ENCODE data around the gene FIG4. TPM values are rescaled to one million over a fixed set of nuclear protein-coding genes. Genes with fewer than 3 reads are reported as not detected.

FIG4 gene
- total and polyA plus RNA-seq, 5 donors from 2014 or later: 9.0 to 20.0 (median 14.9) TPM

- no peak for DNase-seq
- Mint-ChIP-seq H3K4me1 (peaks cover 5 to 34% (median 17%) of the 10 kb centered on the region in 4 donors), H3K27ac (peak overlapping the region in 2 of 3 donors; percentile 18 to 36), H3K36me3 (peaks cover 12% of the 10 kb centered on the region), H3K4me3 (peak overlapping the region in 1 of 4 donors; percentile 1), H3K9me3 (peaks cover 0 to 3% (median 0%) of the 10 kb centered on the region in 7 donors), H3K27me3 (no peaks in the 10 kb centered on the region)
- no peak for ATAC-seq (ENCODE audit: low read depth in 2 of 2)
- Histone ChIP-seq H3K9me3 (ENCODE audit: control insufficient read depth in 2 of 2, low read length in 2 of 2) (no peaks in the 10 kb centered on the region), H3K27ac (ENCODE audit: insufficient read depth, low read length, poor library complexity, severe bottlenecking) (no peak overlapping the region), H3K36me3 (ENCODE audit: control insufficient read depth, insufficient read depth, low read length) (no peaks in the 10 kb centered on the region), H3K4me1 (ENCODE audit: control insufficient read depth, insufficient read depth, low read length, poor library complexity, severe bottlenecking) (peaks cover 17% of the 10 kb centered on the region), H3K27me3 (ENCODE audit: control insufficient read depth, insufficient read depth, low read length) (no peaks in the 10 kb centered on the region), H3K4me3 (ENCODE audit: low read depth, low read length) (no peak overlapping the region)
Observed at GRCh38 chr6:109687271-109687761, 3.8 kb upstream of the FIG4 start.

GRCh38 chr6:109690373-109690736 lies 741 bp upstream of the FIG4 start:
- H3K27ac Mint-ChIP-seq: peak overlapping the region; percentile 93 to 96 (median 96)
- peaks cover 9% of the 10 kb centered on the region for H3K36me3 Mint-ChIP-seq
- Histone ChIP-seq H3K4me1 (ENCODE audit: control insufficient read depth, insufficient read depth, low read length, poor library complexity, severe bottlenecking) (peaks cover 17% of the 10 kb centered on the region), H3K9me3 (ENCODE audit: control insufficient read depth in 2 of 2, low read length in 2 of 2) (no peaks in the 10 kb centered on the region), H3K4me3 (ENCODE audit: low read depth, low read length) (peak overlapping the region; percentile 98), H3K36me3 (ENCODE audit: control insufficient read depth, insufficient read depth, low read length) (no peaks in the 10 kb centered on the region), H3K27me3 (ENCODE audit: control insufficient read depth, insufficient read depth, low read length) (no peaks in the 10 kb centered on the region), H3K27ac (ENCODE audit: insufficient read depth, low read length, poor library complexity, severe bottlenecking) (peak overlapping the region; percentile 73)
- H3K27me3 Mint-ChIP-seq: no peaks in the 10 kb centered on the region
- peak; percentile 50 to 60 (median 53) for DNase-seq
- H3K9me3 Mint-ChIP-seq: no peaks in the 10 kb centered on the region
- H3K4me3 Mint-ChIP-seq: peak overlapping the region; percentile 94 to 99 (median 98)
- peaks cover 5 to 42% (median 15%) of the 10 kb centered on the region in 4 donors for H3K4me1 Mint-ChIP-seq
- peak; percentile 16 to 28 for ATAC-seq (ENCODE audit: low read depth in 2 of 2)

GRCh38 chr6:109693111-109693510 lies 2.0 kb downstream of the FIG4 start:
- Histone ChIP-seq H3K4me3 (ENCODE audit: low read depth, low read length) (no peak overlapping the region), H3K27ac (ENCODE audit: insufficient read depth, low read length, poor library complexity, severe bottlenecking) (no peak overlapping the region), H3K36me3 (ENCODE audit: control insufficient read depth, insufficient read depth, low read length) (no peaks in the 10 kb centered on the region), H3K27me3 (ENCODE audit: control insufficient read depth, insufficient read depth, low read length) (no peaks in the 10 kb centered on the region), H3K4me1 (ENCODE audit: control insufficient read depth, insufficient read depth, low read length, poor library complexity, severe bottlenecking) (peaks cover 17% of the 10 kb centered on the region), H3K9me3 (ENCODE audit: control insufficient read depth in 2 of 2, low read length in 2 of 2) (no peaks in the 10 kb centered on the region)
- H3K4me3 Mint-ChIP-seq: peak overlapping the region in 2 of 4 donors; percentile 0 to 94
- H3K27me3 Mint-ChIP-seq: no peaks in the 10 kb centered on the region
- peaks cover 5 to 40% (median 15%) of the 10 kb centered on the region in 4 donors for H3K4me1 Mint-ChIP-seq
- peaks cover 9% of the 10 kb centered on the region for H3K36me3 Mint-ChIP-seq
- H3K9me3 Mint-ChIP-seq: peaks cover 0 to 3% (median 0%) of the 10 kb centered on the region in 7 donors
- no peak for ATAC-seq (ENCODE audit: low read depth in 2 of 2)
- H3K27ac Mint-ChIP-seq: peak overlapping the region in 1 of 3 donors; percentile 48
- peak in 1 of 3 donors; percentile 18 for DNase-seq

GRCh38 chr6:109695468-109695867 lies 4.4 kb downstream of the FIG4 start:
- peaks cover 0 to 3% (median 0%) of the 10 kb centered on the region in 7 donors for H3K9me3 Mint-ChIP-seq
- peaks cover 5 to 29% (median 14%) of the 10 kb centered on the region in 4 donors for H3K4me1 Mint-ChIP-seq
- ATAC-seq (ENCODE audit: low read depth in 2 of 2) (no peak), DNase-seq (peak in 1 of 3 donors; percentile 38)
- no peaks in the 10 kb centered on the region for H3K27me3 Mint-ChIP-seq
- no peaks in the 10 kb centered on the region for H3K36me3 ChIP-seq (ENCODE audit: control insufficient read depth, insufficient read depth, low read length)
- no peak overlapping the region for H3K27ac Mint-ChIP-seq
- peaks cover 11% of the 10 kb centered on the region for H3K4me1 ChIP-seq (ENCODE audit: control insufficient read depth, insufficient read depth, low read length, poor library complexity, severe bottlenecking)
- no peak overlapping the region for H3K4me3 ChIP-seq (ENCODE audit: low read depth, low read length)
- no peak overlapping the region for H3K27ac ChIP-seq (ENCODE audit: insufficient read depth, low read length, poor library complexity, severe bottlenecking)
- H3K4me3 Mint-ChIP-seq: no peak overlapping the region
- H3K27me3 ChIP-seq (ENCODE audit: control insufficient read depth, insufficient read depth, low read length): no peaks in the 10 kb centered on the region
- peaks cover 9% of the 10 kb centered on the region for H3K36me3 Mint-ChIP-seq
- no peaks in the 10 kb centered on the region for H3K9me3 ChIP-seq (ENCODE audit: control insufficient read depth in 2 of 2, low read length in 2 of 2)

GRCh38 chr6:109696355-109696754 lies 5.3 kb downstream of the FIG4 start:
- H3K9me3 Mint-ChIP-seq: peaks cover 0 to 3% (median 0%) of the 10 kb centered on the region in 7 donors
- H3K27me3 Mint-ChIP-seq: no peaks in the 10 kb centered on the region
- H3K4me1 Mint-ChIP-seq: peaks cover 5 to 24% (median 13%) of the 10 kb centered on the region in 4 donors
- Histone ChIP-seq H3K9me3 (ENCODE audit: control insufficient read depth in 2 of 2, low read length in 2 of 2) (no peaks in the 10 kb centered on the region), H3K4me1 (ENCODE audit: control insufficient read depth, insufficient read depth, low read length, poor library complexity, severe bottlenecking) (peaks cover 8% of the 10 kb centered on the region), H3K36me3 (ENCODE audit: control insufficient read depth, insufficient read depth, low read length) (no peaks in the 10 kb centered on the region), H3K27me3 (ENCODE audit: control insufficient read depth, insufficient read depth, low read length) (no peaks in the 10 kb centered on the region), H3K4me3 (ENCODE audit: low read depth, low read length) (no peak overlapping the region), H3K27ac (ENCODE audit: insufficient read depth, low read length, poor library complexity, severe bottlenecking) (no peak overlapping the region)
- DNase-seq (no peak), ATAC-seq (ENCODE audit: low read depth in 2 of 2) (no peak)
- peaks cover 9% of the 10 kb centered on the region for H3K36me3 Mint-ChIP-seq
- H3K4me3 Mint-ChIP-seq: no peak overlapping the region
- H3K27ac Mint-ChIP-seq: no peak overlapping the region

- Histone ChIP-seq H3K4me3 (ENCODE audit: low read depth, low read length) (no peak overlapping the region), H3K27ac (ENCODE audit: insufficient read depth, low read length, poor library complexity, severe bottlenecking) (no peak overlapping the region), H3K4me1 (ENCODE audit: control insufficient read depth, insufficient read depth, low read length, poor library complexity, severe bottlenecking) (no peaks in the 10 kb centered on the region), H3K27me3 (ENCODE audit: control insufficient read depth, insufficient read depth, low read length) (no peaks in the 10 kb centered on the region), H3K36me3 (ENCODE audit: control insufficient read depth, insufficient read depth, low read length) (no peaks in the 10 kb centered on the region), H3K9me3 (ENCODE audit: control insufficient read depth in 2 of 2, low read length in 2 of 2) (no peaks in the 10 kb centered on the region)
- DNase-seq (no peak), ATAC-seq (ENCODE audit: low read depth in 2 of 2) (no peak)
- Mint-ChIP-seq H3K4me3 (no peak overlapping the region), H3K4me1 (peaks cover 9 to 16% (median 14%) of the 10 kb centered on the region in 4 donors), H3K27ac (no peak overlapping the region), H3K36me3 (no peaks in the 10 kb centered on the region), H3K9me3 (peaks cover 0 to 3% (median 0%) of the 10 kb centered on the region in 7 donors), H3K27me3 (no peaks in the 10 kb centered on the region)
Observed at GRCh38 chr6:109701221-109701620, 10.1 kb downstream of the FIG4 start.

GRCh38 chr6:109701774-109702173 lies 10.7 kb downstream of the FIG4 start:
- Mint-ChIP-seq H3K36me3 (no peaks in the 10 kb centered on the region), H3K4me3 (no peak overlapping the region), H3K27ac (no peak overlapping the region), H3K9me3 (peaks cover 0 to 1% (median 0%) of the 10 kb centered on the region in 7 donors), H3K27me3 (no peaks in the 10 kb centered on the region), H3K4me1 (peaks cover 9 to 20% (median 18%) of the 10 kb centered on the region in 4 donors)
- Histone ChIP-seq H3K9me3 (ENCODE audit: control insufficient read depth in 2 of 2, low read length in 2 of 2) (no peaks in the 10 kb centered on the region), H3K27ac (ENCODE audit: insufficient read depth, low read length, poor library complexity, severe bottlenecking) (no peak overlapping the region), H3K27me3 (ENCODE audit: control insufficient read depth, insufficient read depth, low read length) (no peaks in the 10 kb centered on the region), H3K4me3 (ENCODE audit: low read depth, low read length) (no peak overlapping the region), H3K4me1 (ENCODE audit: control insufficient read depth, insufficient read depth, low read length, poor library complexity, severe bottlenecking) (no peaks in the 10 kb centered on the region), H3K36me3 (ENCODE audit: control insufficient read depth, insufficient read depth, low read length) (no peaks in the 10 kb centered on the region)
- ATAC-seq (ENCODE audit: low read depth in 2 of 2) (no peak), DNase-seq (no peak)

GRCh38 chr6:109702791-109703190 lies 11.7 kb downstream of the FIG4 start:
- H3K27me3 Mint-ChIP-seq: no peaks in the 10 kb centered on the region
- H3K4me1 Mint-ChIP-seq: peaks cover 9 to 22% (median 19%) of the 10 kb centered on the region in 4 donors
- peak overlapping the region in 1 of 3 donors; percentile 27 for H3K27ac Mint-ChIP-seq
- ATAC-seq (ENCODE audit: low read depth in 2 of 2): no peak
- DNase-seq: no peak
- H3K36me3 ChIP-seq (ENCODE audit: control insufficient read depth, insufficient read depth, low read length): no peaks in the 10 kb centered on the region
- no peak overlapping the region for H3K4me3 ChIP-seq (ENCODE audit: low read depth, low read length)
- H3K9me3 ChIP-seq (ENCODE audit: control insufficient read depth in 2 of 2, low read length in 2 of 2): no peaks in the 10 kb centered on the region
- no peaks in the 10 kb centered on the region for H3K4me1 ChIP-seq (ENCODE audit: control insufficient read depth, insufficient read depth, low read length, poor library complexity, severe bottlenecking)
- H3K9me3 Mint-ChIP-seq: no peaks in the 10 kb centered on the region
- H3K4me3 Mint-ChIP-seq: no peak overlapping the region
- no peaks in the 10 kb centered on the region for H3K36me3 Mint-ChIP-seq
- H3K27ac ChIP-seq (ENCODE audit: insufficient read depth, low read length, poor library complexity, severe bottlenecking): no peak overlapping the region
- H3K27me3 ChIP-seq (ENCODE audit: control insufficient read depth, insufficient read depth, low read length): no peaks in the 10 kb centered on the region

All from CD4-positive, CD25-positive, alpha-beta regulatory T cell (primary cell).